SIG-M5 (cell line): ENCODE measurements around the gene LILRB1.
"Not testable (repeated sequence)": the region's sequence is repeated elsewhere in the genome, so short reads cannot be mapped to it uniquely, and the experiment has no call there.

Experiments used
- DNase-seq: peaks from one replicate; lab custom pipeline; 2025; lab: John Stamatoyannopoulos, UW

LILRB1 gene

DNA sequence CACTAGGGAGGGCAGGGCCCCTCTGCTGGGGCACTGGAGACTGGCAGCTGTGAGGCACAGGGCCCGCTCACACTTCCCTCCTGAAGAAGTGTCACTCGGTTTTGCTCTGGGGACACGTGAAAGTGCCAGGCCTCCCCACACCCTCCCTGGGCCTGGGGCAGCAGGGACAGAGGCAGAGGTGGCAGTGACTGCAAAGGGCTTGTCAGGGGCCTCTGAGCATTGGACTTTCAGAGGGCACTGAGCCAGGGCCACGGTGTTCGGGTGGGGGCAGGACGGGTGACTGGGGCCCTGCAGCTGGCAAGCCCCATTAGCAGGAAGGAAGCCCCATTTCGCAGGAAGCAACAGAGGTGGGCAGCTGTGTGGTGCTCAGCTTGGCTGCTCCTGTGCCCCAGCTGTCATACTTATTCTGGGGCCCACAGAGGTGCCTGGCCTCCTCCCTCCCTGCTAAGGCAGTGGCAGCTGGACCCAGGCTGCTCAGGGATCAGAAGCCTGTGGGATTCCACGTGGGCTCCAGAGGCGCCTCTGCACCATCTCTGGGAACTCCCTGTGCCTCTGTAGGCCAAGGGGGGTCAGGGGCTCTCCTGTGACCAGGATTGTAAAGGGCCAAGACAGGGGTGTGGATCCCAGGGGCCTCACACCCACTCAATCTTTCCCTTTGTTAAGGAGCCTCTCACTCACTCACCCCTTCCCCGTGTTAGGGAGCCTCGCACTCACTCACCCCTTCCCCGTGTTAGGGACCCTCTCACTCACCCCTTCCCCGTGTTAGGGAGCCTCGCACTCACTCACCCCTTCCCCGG, 5.2 kb upstream of the LILRB1 start:
- DNase-seq = not testable (repeated sequence)

DNA sequence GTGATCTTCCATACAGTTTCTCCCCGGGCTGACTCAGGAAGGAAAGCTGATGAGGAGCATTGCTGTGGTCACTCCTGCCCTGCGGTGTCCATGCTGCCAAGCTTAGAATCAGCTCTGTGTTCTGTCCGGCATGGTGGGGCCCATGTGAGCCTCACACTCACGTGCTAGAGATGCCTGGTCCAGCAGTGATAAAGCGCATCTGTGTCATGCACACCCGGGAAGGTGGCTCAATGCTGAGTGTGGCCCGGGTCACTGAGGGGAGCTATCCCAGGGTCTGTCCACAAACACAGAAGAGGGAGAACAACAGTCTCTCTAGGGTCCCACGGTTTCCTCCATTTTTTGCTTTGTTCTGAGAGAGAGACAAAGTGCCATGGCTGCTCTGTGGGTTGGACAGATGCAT, 3.5 kb upstream of the LILRB1 start:
- DNase-seq = no peak

DNA sequence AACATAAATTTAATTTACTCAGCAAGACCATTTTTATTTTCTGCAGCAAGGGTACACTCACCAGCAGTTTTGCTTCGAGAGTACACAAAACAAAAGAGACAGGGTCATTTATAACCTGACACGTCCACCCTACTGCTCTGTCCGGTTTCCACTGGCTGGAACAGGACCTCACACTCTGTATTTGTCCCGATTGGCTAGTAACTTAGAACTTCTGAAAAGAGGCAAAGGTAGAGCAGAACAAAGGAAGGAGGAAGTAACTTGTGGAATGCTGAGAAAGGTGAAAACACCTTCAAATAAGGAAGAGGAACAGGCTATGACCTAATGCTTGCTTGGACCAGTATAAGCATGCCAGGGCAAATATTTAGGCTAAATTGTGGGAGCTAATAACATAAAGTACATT, 2.4 kb upstream of the LILRB1 start:
- not testable (repeated sequence) for DNase-seq

DNA sequence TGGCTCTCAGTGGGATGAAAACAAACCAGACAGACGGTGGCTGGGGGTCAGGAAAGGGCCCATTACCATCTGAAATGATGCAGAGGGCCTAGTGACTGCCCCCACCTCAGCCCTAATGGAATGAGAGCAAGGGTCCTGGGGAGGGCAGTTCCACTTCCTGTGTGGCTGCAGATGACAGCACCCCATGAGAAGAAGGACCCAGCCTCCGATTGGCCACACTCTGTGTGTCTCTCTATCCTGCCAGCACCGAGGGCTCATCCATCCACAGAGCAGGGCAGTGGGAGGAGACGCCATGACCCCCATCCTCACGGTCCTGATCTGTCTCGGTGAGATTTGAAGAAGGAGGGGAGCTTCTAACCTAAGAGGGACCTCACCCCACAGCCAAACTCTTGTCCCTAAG, 498 bp downstream of the LILRB1 start:
- no peak for DNase-seq

DNA sequence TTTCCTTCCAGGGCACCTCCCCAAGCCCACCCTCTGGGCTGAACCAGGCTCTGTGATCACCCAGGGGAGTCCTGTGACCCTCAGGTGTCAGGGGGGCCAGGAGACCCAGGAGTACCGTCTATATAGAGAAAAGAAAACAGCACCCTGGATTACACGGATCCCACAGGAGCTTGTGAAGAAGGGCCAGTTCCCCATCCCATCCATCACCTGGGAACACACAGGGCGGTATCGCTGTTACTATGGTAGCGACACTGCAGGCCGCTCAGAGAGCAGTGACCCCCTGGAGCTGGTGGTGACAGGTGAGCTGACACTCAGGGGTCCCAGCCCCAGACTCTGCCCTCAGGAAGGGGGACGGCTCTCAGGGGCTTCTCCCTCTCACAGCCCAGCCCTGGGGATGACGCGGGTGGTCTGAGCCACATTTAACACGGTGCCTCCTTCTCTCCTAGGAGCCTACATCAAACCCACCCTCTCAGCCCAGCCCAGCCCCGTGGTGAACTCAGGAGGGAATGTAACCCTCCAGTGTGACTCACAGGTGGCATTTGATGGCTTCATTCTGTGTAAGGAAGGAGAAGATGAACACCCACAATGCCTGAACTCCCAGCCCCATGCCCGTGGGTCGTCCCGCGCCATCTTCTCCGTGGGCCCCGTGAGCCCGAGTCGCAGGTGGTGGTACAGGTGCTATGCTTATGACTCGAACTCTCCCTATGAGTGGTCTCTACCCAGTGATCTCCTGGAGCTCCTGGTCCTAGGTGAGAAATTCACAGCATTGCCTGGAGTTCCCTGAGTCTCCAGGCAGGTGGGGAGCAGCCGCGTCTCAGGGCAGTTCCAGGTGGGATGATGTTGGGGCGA, 1.4 kb downstream of the LILRB1 start:
- DNase-seq = not testable (repeated sequence)

DNA sequence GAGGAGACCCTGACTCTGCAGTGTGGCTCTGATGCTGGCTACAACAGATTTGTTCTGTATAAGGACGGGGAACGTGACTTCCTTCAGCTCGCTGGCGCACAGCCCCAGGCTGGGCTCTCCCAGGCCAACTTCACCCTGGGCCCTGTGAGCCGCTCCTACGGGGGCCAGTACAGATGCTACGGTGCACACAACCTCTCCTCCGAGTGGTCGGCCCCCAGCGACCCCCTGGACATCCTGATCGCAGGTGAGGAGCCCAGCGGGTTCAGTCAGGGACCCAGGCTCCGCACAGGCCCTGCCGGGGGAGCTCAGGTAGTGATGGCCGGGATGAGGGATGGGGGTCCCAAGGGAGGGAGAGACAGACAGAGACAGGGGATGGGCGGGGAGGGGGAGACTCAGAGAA, 2.2 kb downstream of the LILRB1 start:
- DNase-seq = not testable (repeated sequence)

DNA sequence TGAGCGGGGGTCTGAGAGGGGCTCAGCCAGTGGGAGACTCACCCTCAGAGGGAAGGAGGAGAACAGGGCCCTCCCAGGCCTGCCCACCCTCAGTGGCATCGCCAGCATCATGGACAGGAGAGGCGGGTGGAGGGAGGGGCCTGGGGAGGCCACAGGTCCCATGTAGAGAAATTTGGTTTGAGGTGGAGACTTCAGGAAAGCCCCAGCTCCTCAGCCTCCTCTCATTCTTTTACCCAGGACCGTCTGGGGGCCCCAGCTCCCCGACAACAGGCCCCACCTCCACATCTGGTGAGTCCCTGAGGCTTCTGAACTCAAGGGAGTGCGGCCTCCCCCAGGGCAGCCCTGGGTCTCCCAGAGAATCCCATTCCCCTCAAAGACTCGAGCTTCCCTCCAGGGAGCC, 3.1 kb downstream of the LILRB1 start:
- no peak for DNase-seq

DNA sequence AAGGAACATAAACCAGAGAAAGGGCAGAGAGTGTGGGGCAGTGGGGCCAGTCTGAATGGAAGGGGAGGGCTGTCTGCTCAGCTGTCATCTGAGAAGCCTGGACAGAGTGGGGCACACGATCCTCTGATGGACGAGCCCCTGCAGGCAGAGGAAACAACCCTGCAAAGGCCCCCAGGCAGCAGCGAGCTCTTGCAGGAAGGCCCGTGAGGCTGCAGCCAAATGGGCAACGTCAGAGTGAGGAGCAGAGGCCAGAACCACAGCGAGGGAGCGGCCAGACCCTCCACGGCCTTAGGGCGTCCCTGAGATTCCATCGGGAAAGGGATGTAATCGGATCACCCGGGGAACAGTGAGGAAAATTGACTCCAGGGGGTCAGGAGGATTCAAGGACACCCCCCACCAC, 5.8 kb downstream of the LILRB1 start:
- not testable (repeated sequence) for DNase-seq

DNA sequence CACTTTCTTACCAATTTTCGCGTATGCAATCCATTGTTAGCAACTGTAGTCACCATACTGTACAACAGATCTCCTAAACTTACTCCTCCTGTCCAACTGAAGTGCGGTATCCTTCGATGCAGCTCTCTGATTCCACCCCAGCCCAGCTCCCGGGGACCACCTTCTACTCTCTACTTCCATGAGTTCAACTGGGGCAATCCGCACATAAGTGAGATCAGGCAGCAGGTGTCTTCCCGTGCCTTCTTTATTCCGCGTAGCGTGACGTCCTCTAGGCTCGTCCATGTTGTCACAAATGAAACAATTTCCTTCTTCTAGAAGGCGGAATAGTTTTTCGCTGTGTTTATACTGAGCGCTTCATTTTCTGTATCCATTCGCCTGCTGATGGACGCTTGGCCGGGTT, 8.4 kb downstream of the LILRB1 start:
- no peak for DNase-seq

DNA sequence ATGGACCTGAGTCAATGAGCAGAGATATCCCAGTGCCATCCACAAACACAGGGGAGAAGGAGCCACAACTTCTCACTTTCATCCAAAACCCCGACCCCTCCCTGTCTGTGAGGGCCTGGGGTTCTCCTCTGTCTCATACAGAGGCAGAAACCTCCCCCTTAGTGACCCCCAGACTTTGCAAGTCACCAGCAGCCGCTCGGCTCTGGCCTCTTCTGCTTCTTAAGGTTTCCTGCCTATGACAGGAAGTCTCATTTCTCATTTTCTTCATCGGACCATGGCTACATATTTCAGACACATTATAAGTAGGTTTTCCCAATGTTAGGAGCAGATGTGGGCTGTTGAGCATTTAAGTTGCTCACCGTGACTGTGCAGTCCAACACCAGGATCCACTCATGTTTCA, 12.7 kb downstream of the LILRB1 start:
- not testable (repeated sequence) for DNase-seq

DNA sequence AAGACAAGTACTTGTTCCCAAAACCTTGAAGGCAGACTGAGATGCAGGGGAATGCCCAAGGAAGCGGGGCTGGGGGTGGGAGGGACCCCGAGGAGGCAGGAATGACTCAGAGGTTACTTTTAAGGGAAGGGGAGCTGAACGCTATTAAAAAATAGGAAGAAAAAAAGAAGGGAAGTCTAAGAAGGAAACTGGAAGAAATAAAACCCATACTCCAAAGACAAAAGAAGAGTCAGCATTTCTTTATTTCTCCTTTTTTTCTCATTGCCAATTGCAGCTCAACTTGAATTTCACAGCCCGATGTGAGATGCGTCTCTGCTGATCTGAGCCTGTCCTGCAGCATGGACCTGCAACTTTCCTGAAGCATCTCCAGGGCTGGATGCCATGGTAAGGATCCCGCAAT, 13.3 kb downstream of the LILRB1 start:
- DNase-seq = not testable (repeated sequence)

DNA sequence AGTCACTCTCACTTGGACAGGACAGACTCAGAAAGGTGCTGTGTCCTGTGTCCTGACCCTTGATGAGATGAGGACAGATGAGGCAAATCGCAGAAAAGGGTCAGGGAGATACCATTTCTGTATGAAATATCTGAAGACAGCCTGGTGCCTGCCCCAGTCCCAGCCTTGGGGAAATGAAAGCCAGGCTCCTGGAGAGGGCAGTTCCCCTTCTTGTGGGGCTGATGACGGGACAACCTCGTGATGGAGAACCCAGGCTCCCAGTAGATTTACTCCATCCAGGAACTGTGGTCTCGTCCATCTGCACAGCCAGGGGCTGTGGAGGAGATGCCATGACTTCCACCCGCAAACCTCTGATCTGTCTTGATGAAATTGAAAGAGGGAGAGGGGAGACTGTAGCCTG, 13.8 kb downstream of the LILRB1 start:
- DNase-seq = no peak

DNA sequence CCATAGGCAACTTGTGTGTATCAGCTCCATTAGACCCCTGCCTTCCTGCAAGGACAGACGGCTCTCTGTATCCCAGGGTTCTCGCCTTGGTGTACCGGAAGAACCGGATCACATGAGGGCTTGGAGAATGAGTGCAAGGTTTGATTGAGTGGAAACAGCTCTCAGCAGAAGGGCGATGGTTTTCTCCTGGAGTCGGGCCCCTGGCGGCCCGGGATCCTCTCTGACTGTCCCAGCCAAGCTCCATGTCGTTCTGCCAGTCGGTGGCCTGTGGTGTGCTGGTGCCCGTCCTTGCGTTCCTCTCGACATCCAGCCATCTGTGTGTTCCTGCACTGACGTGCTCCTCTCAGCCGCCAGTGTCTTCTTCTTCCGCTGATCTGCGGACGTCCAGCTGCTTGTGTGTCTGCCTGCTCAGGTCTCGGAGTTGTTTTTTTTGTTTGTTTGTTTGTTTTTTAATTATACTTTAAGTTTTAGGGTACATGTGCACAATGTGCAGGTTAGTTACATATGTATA, 16.1 kb downstream of the LILRB1 start:
- DNase-seq = no peak

DNA sequence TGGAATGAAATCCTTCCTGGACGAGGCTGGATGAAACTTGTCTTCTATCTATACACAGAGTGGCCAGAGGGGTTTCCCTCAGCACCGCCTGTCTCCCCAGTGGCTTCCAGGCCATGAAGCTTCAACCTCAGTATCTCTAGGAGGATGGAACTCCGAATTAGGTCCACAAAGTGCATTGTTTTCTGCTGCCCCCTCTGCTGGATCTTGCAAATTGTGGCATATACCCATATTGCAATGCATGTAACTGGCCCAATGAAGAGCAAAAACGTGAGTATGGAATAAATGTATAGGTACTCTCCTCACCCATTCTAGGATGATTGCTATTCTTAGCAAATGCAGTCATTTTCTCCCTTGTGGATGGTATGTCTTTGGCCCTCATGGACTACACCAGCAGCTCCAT, 17.8 kb downstream of the LILRB1 start:
- DNase-seq = no peak

DNA sequence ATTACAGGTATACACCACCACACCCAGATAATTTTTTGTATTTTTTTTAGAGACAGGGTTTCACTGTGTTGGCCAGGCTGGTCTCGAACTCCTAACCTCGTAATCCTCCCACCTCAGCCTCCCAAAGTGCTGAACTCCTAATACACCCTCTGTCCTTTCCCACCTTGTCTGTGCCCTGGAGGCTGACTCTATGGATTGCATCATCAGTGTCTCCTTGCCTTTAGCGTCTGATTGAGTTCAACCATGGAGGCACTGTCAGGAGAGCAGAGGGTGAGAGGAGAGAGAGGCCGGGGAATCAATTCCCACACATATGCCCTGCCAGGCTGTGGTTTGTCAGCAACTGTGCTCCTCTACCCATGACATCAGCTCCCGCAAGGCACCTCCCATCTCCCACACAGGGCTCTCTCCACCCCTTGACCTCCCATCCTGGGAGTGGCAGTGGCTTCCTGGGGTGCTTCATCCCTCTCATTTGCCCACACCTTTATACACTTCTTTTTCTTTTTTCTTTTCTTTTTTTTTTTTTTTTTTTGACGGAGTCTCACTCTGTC, 19.9 kb downstream of the LILRB1 start:
- no peak for DNase-seq

DNA sequence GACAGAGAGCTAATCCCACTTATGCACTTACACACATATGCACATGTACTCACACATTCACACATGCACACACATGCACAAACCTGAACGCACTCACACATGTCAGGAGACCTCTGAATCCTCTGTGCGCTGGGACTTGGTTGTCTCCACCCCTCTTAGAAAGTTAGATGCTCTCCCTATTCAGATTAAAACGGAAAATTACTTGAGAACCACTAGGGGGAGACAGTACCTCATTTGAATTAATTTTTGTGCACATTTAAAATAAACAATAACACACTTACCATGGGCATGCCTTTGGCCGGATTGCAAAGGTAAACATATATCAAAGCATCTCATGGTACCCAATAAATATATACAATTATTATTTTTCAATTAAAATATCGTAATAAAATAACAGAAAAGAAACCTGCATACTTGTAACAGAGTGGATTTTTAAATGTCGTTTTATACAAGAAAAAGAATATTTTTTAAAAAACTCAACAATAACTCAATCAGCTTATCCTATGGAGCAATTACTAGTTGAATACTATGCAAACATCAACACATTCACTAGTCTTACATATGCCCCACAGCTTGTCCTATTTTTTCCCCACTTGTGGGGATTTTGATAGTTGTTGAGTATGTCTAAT, 23.0 kb downstream of the LILRB1 start:
- DNase-seq = no peak

DNA sequence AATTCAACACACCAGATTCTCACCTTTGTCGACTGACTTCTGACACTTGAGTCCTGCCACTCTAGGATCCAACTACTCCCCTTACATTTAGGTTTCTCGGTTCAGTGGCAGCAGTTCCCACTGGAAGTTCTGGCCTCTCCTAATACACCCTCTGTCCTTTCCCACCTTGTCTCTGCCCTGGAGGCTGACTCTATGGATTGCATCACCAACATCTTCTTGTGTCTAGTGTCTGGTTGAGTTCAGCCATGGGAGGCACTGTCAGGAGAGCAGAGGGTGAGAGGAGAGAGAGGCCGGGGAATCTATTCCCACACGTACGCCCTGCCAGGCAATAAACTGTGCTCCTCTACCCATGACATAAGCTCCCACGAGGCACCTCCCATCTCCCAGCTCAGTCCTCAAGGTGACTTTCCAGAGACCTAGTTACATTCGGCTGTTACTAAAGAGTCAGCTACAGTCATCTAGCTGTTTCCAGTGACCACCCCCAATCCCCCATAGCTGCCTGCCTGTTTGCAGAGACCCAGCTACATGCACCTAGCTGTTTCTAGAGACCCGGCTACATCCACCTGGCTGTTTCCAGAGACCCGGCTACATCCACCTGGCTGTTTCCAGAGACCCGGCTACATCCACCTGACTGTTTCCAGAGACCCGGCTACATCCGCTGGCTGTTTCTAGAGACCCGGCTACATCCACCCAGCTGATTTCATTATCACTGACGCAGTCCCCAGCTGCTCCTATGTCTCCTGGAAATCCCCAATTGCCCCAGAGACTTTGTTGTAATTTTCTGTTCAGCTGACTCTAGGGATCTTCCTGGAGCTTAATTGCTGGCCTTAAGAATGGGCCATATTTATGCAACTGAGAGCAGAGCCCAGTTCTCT, 24.4 kb downstream of the LILRB1 start:
- no peak for DNase-seq

DNA sequence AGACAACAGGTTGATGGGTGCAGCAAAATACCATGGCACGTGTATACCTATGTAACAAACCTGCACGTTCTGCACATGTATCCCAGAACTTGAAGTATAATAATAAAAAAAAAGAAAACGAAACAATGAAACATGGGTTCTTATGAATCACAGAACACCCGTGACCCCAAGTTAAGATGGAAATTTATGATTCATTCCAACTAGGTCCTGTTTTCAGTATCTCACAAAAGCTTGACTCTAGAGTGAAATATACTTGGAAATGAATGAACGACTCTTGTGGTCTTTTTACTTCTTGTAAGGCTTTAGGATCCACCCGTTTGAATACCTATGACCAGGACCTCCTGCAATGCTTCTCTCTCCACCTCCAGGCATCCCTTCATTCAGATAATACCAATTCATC, 29.0 kb downstream of the LILRB1 start:
- DNase-seq = no peak

DNA sequence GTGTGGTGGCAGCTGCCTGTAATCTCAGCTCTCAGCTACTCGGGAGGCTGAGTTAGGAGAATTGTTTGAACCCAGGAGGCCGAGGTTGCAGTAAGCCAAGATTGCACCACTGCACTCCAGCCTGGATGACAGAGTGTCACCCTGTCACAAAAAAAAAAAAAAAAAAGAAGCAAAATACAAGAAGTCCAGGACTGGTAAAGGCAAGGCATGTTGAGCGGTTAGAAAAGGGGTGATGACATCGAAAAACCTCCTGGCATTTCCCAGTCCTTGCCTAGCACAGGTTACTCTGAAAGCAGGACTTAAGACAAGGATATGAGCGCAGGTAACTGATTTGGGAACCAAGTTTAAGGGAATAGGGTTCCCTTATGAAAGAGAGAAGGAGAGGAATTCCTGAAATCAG, 30.0 kb downstream of the LILRB1 start:
- no peak for DNase-seq

DNA sequence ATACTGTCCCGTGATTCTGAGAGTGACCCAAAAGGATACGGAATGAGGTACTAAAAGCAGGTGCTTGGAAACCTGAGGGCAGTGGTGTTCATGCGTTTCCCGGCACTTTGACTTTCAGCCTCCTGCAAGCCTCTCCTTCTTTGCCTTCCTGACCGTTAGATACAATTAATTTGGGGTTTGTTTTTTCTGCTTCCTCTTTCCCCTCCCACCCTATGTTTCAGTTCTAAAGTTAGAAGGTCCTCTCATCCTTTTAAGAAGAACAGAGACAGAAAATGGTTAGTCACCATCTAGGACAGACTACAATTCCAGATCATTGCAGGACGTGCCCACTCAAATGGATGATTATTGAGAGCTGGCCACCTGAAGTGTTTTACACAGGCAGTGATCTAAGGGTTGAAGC, 30.7 kb downstream of the LILRB1 start:
- DNase-seq = peak; percentile 38

DNA sequence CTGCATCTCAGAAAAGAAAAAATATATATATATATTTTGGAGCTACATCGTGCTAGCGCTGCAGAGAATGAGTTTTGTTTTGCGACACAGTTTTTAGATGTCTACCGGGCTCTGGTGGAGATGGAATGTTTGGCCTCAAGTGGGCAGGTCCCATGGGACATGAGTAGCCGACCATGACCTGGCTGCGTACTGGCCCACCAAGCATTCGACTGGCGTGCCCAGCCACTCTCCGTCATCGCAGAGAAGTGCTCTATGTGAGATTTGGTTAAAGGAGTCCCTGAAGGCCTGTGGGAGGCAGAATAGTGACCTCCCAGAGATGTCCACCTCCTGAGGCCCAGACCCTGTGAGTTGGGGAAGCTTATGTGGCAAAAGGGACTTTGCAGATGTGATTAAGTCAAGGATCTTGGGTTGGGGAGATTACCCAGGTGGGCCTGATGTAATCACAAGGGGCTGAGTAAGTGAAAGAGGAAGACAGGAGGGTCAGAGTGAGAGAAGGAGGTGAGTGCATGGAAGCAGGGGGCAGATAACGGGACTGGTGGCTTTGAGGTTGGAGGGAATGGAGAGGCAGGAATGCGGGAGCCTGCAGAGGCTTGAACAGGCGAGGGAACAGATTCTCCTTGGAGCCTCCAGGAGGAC, 31.7 kb downstream of the LILRB1 start:
- DNase-seq = no peak
